Rectal smooth muscle tissue (tissue), 1 donor: Measurements from ENCODE around the gene MYO3B.

Source experiments
- H3K27ac ChIP-seq: one replicate; pipeline ENCODE4 v1.7.0; 2013; ENCODE audit warnings: low read depth, low read length, inconsistent platforms
- H3K27me3 ChIP-seq: one replicate; pipeline ENCODE4 v1.7.0; 2013; ENCODE audit warnings: low read length; ENCODE audit not compliant: control insufficient read depth, insufficient read depth
- H3K36me3 ChIP-seq: one replicate; pipeline ENCODE4 v1.7.0; 2013; ENCODE audit warnings: low read length; ENCODE audit not compliant: control insufficient read depth, insufficient read depth
- H3K4me1 ChIP-seq: one replicate; pipeline ENCODE4 v1.7.0; 2013; ENCODE audit warnings: low read length; ENCODE audit not compliant: control insufficient read depth, insufficient read depth
- H3K4me3 ChIP-seq: one replicate; pipeline ENCODE4 v1.7.0; 2013; ENCODE audit warnings: low read length
- H3K9ac ChIP-seq: one replicate; pipeline ENCODE4 v1.7.0; 2013; ENCODE audit warnings: low read length

Gene MYO3B

GRCh38 chr2:170229744-170230143, 51.8 kb downstream of the MYO3B start:
- H3K27me3 ChIP-seq, result no peaks in the 10 kb centered on the region
- no peaks in the 10 kb centered on the region for H3K4me1 ChIP-seq
- H3K4me3 ChIP-seq, result no peak overlapping the region
- H3K27ac ChIP-seq, result no peak overlapping the region
- H3K36me3 ChIP-seq, result no peaks in the 10 kb centered on the region
- no peak overlapping the region for H3K9ac ChIP-seq

GRCh38 chr2:170235860-170236679, 58.1 kb downstream of the MYO3B start:
- H3K9ac ChIP-seq, result no peak overlapping the region
- no peak overlapping the region for H3K27ac ChIP-seq
- no peak overlapping the region for H3K4me3 ChIP-seq
- H3K4me1 ChIP-seq, result no peaks in the 10 kb centered on the region
- no peaks in the 10 kb centered on the region for H3K27me3 ChIP-seq
- H3K36me3 ChIP-seq, result no peaks in the 10 kb centered on the region

GRCh38 chr2:170236680-170237047, 58.7 kb downstream of the MYO3B start:
- no peaks in the 10 kb centered on the region for H3K4me1 ChIP-seq
- no peak overlapping the region for H3K9ac ChIP-seq
- no peak overlapping the region for H3K27ac ChIP-seq
- no peaks in the 10 kb centered on the region for H3K36me3 ChIP-seq
- no peak overlapping the region for H3K4me3 ChIP-seq
- H3K27me3 ChIP-seq, result no peaks in the 10 kb centered on the region

GRCh38 chr2:170237572-170238120, 59.7 kb downstream of the MYO3B start:
- no peak overlapping the region for H3K4me3 ChIP-seq
- no peaks in the 10 kb centered on the region for H3K27me3 ChIP-seq
- H3K27ac ChIP-seq, result no peak overlapping the region
- no peak overlapping the region for H3K9ac ChIP-seq
- no peaks in the 10 kb centered on the region for H3K4me1 ChIP-seq
- H3K36me3 ChIP-seq, result no peaks in the 10 kb centered on the region

GRCh38 chr2:170238776-170239175, 60.8 kb downstream of the MYO3B start:
- Histone ChIP-seq H3K4me1 (no peaks in the 10 kb centered on the region), H3K4me3 (no peak overlapping the region), H3K9ac (no peak overlapping the region), H3K36me3 (no peaks in the 10 kb centered on the region), H3K27ac (no peak overlapping the region), H3K27me3 (no peaks in the 10 kb centered on the region)

- Histone ChIP-seq H3K4me3 (no peak overlapping the region), H3K27ac (no peak overlapping the region), H3K9ac (no peak overlapping the region), H3K27me3 (no peaks in the 10 kb centered on the region), H3K36me3 (no peaks in the 10 kb centered on the region), H3K4me1 (no peaks in the 10 kb centered on the region)
Observed at GRCh38 chr2:170240629-170241028, 62.7 kb downstream of the MYO3B start.

- H3K9ac ChIP-seq, result no peak overlapping the region
- H3K4me1 ChIP-seq, result no peaks in the 10 kb centered on the region
- H3K36me3 ChIP-seq, result no peaks in the 10 kb centered on the region
- no peak overlapping the region for H3K27ac ChIP-seq
- H3K27me3 ChIP-seq, result no peaks in the 10 kb centered on the region
- no peak overlapping the region for H3K4me3 ChIP-seq
Observed at GRCh38 chr2:170241756-170242155, 63.8 kb downstream of the MYO3B start.

GRCh38 chr2:170243118-170243837, 65.3 kb downstream of the MYO3B start:
- no peak overlapping the region for H3K27ac ChIP-seq
- H3K36me3 ChIP-seq, result no peaks in the 10 kb centered on the region
- H3K27me3 ChIP-seq, result no peaks in the 10 kb centered on the region
- H3K4me3 ChIP-seq, result no peak overlapping the region
- H3K4me1 ChIP-seq, result no peaks in the 10 kb centered on the region
- H3K9ac ChIP-seq, result no peak overlapping the region

GRCh38 chr2:170243898-170244297, 66.0 kb downstream of the MYO3B start:
- H3K4me1 ChIP-seq, result no peaks in the 10 kb centered on the region
- H3K9ac ChIP-seq, result no peak overlapping the region
- no peak overlapping the region for H3K27ac ChIP-seq
- no peaks in the 10 kb centered on the region for H3K27me3 ChIP-seq
- no peaks in the 10 kb centered on the region for H3K36me3 ChIP-seq
- no peak overlapping the region for H3K4me3 ChIP-seq

GRCh38 chr2:170244555-170244954, 66.6 kb downstream of the MYO3B start:
- no peak overlapping the region for H3K9ac ChIP-seq
- H3K27me3 ChIP-seq, result no peaks in the 10 kb centered on the region
- H3K4me1 ChIP-seq, result no peaks in the 10 kb centered on the region
- H3K27ac ChIP-seq, result no peak overlapping the region
- H3K4me3 ChIP-seq, result no peak overlapping the region
- H3K36me3 ChIP-seq, result no peaks in the 10 kb centered on the region

GRCh38 chr2:170245312-170245711, 67.4 kb downstream of the MYO3B start:
- no peaks in the 10 kb centered on the region for H3K27me3 ChIP-seq
- no peak overlapping the region for H3K27ac ChIP-seq
- no peaks in the 10 kb centered on the region for H3K36me3 ChIP-seq
- no peak overlapping the region for H3K9ac ChIP-seq
- no peaks in the 10 kb centered on the region for H3K4me1 ChIP-seq
- H3K4me3 ChIP-seq, result no peak overlapping the region

- H3K27ac ChIP-seq, result no peak overlapping the region
- no peaks in the 10 kb centered on the region for H3K27me3 ChIP-seq
- no peak overlapping the region for H3K4me3 ChIP-seq
- no peaks in the 10 kb centered on the region for H3K4me1 ChIP-seq
- H3K9ac ChIP-seq, result no peak overlapping the region
- H3K36me3 ChIP-seq, result no peaks in the 10 kb centered on the region
Observed at GRCh38 chr2:170247333-170247732, 69.4 kb downstream of the MYO3B start.
